Measurements from ENCODE around the gene PABPN1.

DNA sequence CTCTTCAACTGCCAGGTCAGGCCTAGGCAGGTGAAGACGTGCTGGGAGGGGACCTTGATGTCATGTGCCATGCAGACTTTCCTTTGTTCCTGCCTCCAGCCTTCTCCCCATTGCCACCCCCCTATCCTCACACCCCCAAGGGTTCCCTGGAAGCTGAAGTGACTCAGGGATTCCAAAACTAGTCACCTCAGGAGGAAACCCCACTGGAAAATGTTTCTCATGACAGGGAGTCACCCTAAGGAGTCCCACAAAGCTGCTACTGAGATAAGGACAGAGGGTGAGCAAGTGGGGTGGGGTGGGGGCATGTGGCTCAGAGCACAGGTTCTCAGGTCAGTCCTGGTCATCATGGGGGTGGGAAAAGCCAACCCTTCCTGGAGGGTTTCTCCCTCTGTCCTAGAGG lies 49.0 kb downstream of the PABPN1 start:
- TF ChIP-seq, protein P1, sequence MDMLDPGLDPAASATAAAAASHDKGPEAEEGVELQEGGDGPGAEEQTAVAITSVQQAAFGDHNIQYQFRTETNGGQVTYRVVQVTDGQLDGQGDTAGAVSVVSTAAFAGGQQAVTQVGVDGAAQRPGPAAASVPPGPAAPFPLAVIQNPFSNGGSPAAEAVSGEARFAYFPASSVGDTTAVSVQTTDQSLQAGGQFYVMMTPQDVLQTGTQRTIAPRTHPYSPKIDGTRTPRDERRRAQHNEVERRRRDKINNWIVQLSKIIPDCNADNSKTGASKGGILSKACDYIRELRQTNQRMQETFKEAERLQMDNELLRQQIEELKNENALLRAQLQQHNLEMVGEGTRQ (IDR thresholded peaks at IDR 0.05): no peak
- TF ChIP-seq, protein P2, sequence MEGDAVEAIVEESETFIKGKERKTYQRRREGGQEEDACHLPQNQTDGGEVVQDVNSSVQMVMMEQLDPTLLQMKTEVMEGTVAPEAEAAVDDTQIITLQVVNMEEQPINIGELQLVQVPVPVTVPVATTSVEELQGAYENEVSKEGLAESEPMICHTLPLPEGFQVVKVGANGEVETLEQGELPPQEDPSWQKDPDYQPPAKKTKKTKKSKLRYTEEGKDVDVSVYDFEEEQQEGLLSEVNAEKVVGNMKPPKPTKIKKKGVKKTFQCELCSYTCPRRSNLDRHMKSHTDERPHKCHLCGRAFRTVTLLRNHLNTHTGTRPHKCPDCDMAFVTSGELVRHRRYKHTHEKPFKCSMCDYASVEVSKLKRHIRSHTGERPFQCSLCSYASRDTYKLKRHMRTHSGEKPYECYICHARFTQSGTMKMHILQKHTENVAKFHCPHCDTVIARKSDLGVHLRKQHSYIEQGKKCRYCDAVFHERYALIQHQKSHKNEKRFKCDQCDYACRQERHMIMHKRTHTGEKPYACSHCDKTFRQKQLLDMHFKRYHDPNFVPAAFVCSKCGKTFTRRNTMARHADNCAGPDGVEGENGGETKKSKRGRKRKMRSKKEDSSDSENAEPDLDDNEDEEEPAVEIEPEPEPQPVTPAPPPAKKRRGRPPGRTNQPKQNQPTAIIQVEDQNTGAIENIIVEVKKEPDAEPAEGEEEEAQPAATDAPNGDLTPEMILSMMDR (IDR thresholded peaks at IDR 0.05): no peak
- no peak for TF ChIP-seq MAZ (IDR thresholded peaks at IDR 0.05; ENCODE audit: borderline replicate concordance, low read depth, low read length)
- TF ChIP-seq PHF8 (IDR thresholded peaks at IDR 0.05; ENCODE audit: borderline replicate concordance, low read depth): no peak
- TF ChIP-seq RCOR1 (IDR thresholded peaks at IDR 0.05; ENCODE audit: low read depth, low read length): no peak
- no peak for TF ChIP-seq POLR2AphosphoS2 (conservative IDR thresholded peaks at IDR 0.05; ENCODE audit: low read length)
- no peak for TF ChIP-seq JUN (IDR thresholded peaks at IDR 0.05)
- TF ChIP-seq POLR2A (IDR thresholded peaks at IDR 0.05; ENCODE audit: low read length): no peak
- TF ChIP-seq, protein P3, sequence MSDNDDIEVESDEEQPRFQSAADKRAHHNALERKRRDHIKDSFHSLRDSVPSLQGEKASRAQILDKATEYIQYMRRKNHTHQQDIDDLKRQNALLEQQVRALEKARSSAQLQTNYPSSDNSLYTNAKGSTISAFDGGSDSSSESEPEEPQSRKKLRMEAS (IDR thresholded peaks at IDR 0.05): no peak
- TF ChIP-seq CEBPB (IDR thresholded peaks at IDR 0.05): no peak
